ENCODE results near the gene ADGRD1. TPM values are rescaled to one million over a fixed set of nuclear protein-coding genes. Genes with fewer than 3 reads are reported as not detected.

Gene ADGRD1
- polyA plus RNA-seq, 3 donors: 4.7 to 17.9 (median 4.9) TPM

DNA sequence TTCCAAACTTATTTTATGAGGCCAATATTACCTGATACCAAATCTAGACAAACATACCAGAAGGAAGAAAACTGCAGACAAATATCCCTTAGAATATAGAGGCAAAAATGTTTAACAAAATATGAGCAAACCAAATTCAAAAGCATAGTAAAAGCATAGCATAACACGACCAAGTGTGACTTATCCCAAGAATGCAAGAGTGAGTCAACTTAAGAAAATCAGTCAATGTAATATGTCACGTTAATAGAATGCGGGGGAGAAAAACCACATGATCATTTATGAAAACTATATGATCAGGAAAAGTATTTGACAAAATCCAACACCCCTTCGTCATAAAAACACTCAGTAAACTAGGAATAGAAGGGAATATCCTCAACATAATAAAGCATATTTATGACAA lies 217.3 kb downstream of the ADGRD1 start:
- no peak for DNase-seq
- peaks cover 0 to 11% of the 10 kb centered on the region in 2 donors for H3K9me3 ChIP-seq (replicated peaks in 1 of 2; ENCODE audit: control insufficient read depth in 1 of 2, insufficient read depth in 1 of 2, low read length in 2 of 2)
- Mint-ChIP-seq H3K4me1 (no peaks in the 10 kb centered on the region), H3K9me3 (peaks cover 8 to 24% (median 17%) of the 10 kb centered on the region in 7 donors), H3K27ac (no peak overlapping the region), H3K4me3 (no peak overlapping the region), H3K27me3 (ENCODE audit: low read depth in 3 of 3) (peaks cover 0 to 2% (median 0%) of the 10 kb centered on the region in 3 donors), H3K36me3 (no peaks in the 10 kb centered on the region)
- H3K36me3 ChIP-seq (replicated peaks in 1 of 2; ENCODE audit: control insufficient read depth in 1 of 2, insufficient read depth in 2 of 2, low read length in 2 of 2): no peaks in the 10 kb centered on the region
- TF ChIP-seq, protein P1, sequence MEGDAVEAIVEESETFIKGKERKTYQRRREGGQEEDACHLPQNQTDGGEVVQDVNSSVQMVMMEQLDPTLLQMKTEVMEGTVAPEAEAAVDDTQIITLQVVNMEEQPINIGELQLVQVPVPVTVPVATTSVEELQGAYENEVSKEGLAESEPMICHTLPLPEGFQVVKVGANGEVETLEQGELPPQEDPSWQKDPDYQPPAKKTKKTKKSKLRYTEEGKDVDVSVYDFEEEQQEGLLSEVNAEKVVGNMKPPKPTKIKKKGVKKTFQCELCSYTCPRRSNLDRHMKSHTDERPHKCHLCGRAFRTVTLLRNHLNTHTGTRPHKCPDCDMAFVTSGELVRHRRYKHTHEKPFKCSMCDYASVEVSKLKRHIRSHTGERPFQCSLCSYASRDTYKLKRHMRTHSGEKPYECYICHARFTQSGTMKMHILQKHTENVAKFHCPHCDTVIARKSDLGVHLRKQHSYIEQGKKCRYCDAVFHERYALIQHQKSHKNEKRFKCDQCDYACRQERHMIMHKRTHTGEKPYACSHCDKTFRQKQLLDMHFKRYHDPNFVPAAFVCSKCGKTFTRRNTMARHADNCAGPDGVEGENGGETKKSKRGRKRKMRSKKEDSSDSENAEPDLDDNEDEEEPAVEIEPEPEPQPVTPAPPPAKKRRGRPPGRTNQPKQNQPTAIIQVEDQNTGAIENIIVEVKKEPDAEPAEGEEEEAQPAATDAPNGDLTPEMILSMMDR (IDR thresholded peaks at IDR 0.05): no peak
- H3K4me3 ChIP-seq (replicated peaks in 1 of 3; ENCODE audit: low read depth in 2 of 3, low read length in 3 of 3): no peak overlapping the region
- H4K20me1 ChIP-seq (ENCODE audit: insufficient read depth, low read length): no peaks in the 10 kb centered on the region
- no peak overlapping the region for H3K4me2 ChIP-seq (replicated peaks; ENCODE audit: extremely low read depth, low read length, poor library complexity, severe bottlenecking)
- intact Hi-C loops (cut with micrococcal nuclease): no loop called here
- H2AFZ ChIP-seq (ENCODE audit: insufficient read depth, low read depth, low read length, poor library complexity, severe bottlenecking): no peak overlapping the region
- no peak overlapping the region for H3K27ac ChIP-seq (ENCODE audit: low read depth in 1 of 2, low read length in 2 of 2)
- no peak overlapping the region for H3K9ac ChIP-seq (ENCODE audit: insufficient read depth, low read length, poor library complexity, severe bottlenecking)
- WGBS (ENCODE audit: insufficient coverage): no CpG with 5 or more reads among the region's 4 CpGs
- H3K27me3 ChIP-seq (ENCODE audit: control insufficient read depth in 2 of 2, insufficient read depth in 2 of 2, low read length in 2 of 2): no peaks in the 10 kb centered on the region
- H3K4me1 ChIP-seq (ENCODE audit: control insufficient read depth in 1 of 2, insufficient read depth in 2 of 2, low read length in 2 of 2): no peaks in the 10 kb centered on the region
- no peaks in the 10 kb centered on the region for H3K79me2 ChIP-seq (ENCODE audit: insufficient read depth, low read length)

DNA sequence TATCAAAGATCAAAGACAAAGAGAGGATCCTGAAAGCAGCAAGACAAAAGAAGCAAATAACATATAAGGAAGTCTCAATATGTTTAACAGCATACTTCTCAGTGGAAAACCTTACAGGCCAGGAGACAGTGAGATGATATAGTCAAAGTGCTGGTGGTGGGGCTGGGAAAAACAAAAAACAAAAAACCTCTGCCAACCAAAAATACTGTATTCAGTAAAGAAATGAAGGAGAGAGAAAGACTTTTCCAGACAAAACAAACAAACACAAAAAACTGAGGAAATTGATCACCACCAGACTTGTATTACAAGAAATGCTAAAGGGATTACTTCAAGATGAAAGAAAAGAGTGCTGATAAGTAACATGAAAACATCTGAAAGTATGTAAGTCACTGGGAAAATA lies 221.2 kb downstream of the ADGRD1 start:
- Histone ChIP-seq H3K9ac (ENCODE audit: insufficient read depth, low read length, poor library complexity, severe bottlenecking) (no peak overlapping the region), H2AFZ (ENCODE audit: insufficient read depth, low read depth, low read length, poor library complexity, severe bottlenecking) (no peak overlapping the region), H3K9me3 (replicated peaks in 1 of 2; ENCODE audit: control insufficient read depth in 1 of 2, insufficient read depth in 1 of 2, low read length in 2 of 2) (peaks cover 0 to 24% of the 10 kb centered on the region in 2 donors), H3K27ac (ENCODE audit: low read depth in 1 of 2, low read length in 2 of 2) (no peak overlapping the region), H3K4me3 (replicated peaks in 1 of 3; ENCODE audit: low read depth in 2 of 3, low read length in 3 of 3) (no peak overlapping the region), H3K4me1 (ENCODE audit: control insufficient read depth in 1 of 2, insufficient read depth in 2 of 2, low read length in 2 of 2) (no peaks in the 10 kb centered on the region), H3K27me3 (ENCODE audit: control insufficient read depth in 2 of 2, insufficient read depth in 2 of 2, low read length in 2 of 2) (no peaks in the 10 kb centered on the region), H4K20me1 (ENCODE audit: insufficient read depth, low read length) (no peaks in the 10 kb centered on the region), H3K36me3 (replicated peaks in 1 of 2; ENCODE audit: control insufficient read depth in 1 of 2, insufficient read depth in 2 of 2, low read length in 2 of 2) (no peaks in the 10 kb centered on the region), H3K4me2 (replicated peaks; ENCODE audit: extremely low read depth, low read length, poor library complexity, severe bottlenecking) (no peak overlapping the region), H3K79me2 (ENCODE audit: insufficient read depth, low read length) (no peaks in the 10 kb centered on the region)
- peaks cover 14 to 36% (median 29%) of the 10 kb centered on the region in 7 donors for H3K9me3 Mint-ChIP-seq
- no peak for DNase-seq
- H3K27ac Mint-ChIP-seq: no peak overlapping the region
- intact Hi-C loops (cut with micrococcal nuclease): no loop called here
- no peaks in the 10 kb centered on the region for H3K4me1 Mint-ChIP-seq
- no peaks in the 10 kb centered on the region for H3K36me3 Mint-ChIP-seq
- TF ChIP-seq, protein P1 (IDR thresholded peaks at IDR 0.05): no peak
- peaks cover 0 to 2% (median 0%) of the 10 kb centered on the region in 3 donors for H3K27me3 Mint-ChIP-seq (ENCODE audit: low read depth in 3 of 3)
- no peak overlapping the region for H3K4me3 Mint-ChIP-seq
